GM23248 (cell line): ENCODE measurements around the gene WNK2. TPM values are rescaled to one million over a fixed set of nuclear protein-coding genes. Genes with fewer than 3 reads are reported as not detected.

ENCODE experiments used
- DNase-seq: peaks from one replicate; pipeline ENCODE4 v3.0.0-alpha.2; 2015
- H2AFZ ChIP-seq: fragments of 200-600 bp; sonication (generic); 2 replicates; pipeline ENCODE4 v1.6.1; 2016; ENCODE audit warnings: antibody characterized with exemption
- H3F3A ChIP-seq: fragments of 200-600 bp; sonication (generic); 2 replicates; pipeline ENCODE4 v1.6.1; 2016; ENCODE audit warnings: mild to moderate bottlenecking, antibody characterized with exemption, mixed run types; ENCODE audit not compliant: insufficient read depth
- H3K27ac ChIP-seq: fragments of 200-600 bp; sonication (generic); 2 replicates; pipeline ENCODE4 v1.5.1; 2016; ENCODE audit warnings: mild to moderate bottlenecking
- H3K27me3 ChIP-seq: fragments of 200-600 bp; sonication (generic); replicated peaks from 2 replicates; pipeline ENCODE4 v1.6.1; 2016; ENCODE audit warnings: mild to moderate bottlenecking; ENCODE audit not compliant: insufficient read depth
- H3K36me3 ChIP-seq: fragments of 200-600 bp; sonication (generic); 2 replicates; pipeline ENCODE4 v1.6.1; 2016; ENCODE audit warnings: low read depth, mild to moderate bottlenecking
- H3K4me1 ChIP-seq: fragments of 200-600 bp; sonication (generic); 2 replicates; pipeline ENCODE4 v1.6.1; 2016; ENCODE audit warnings: mild to moderate bottlenecking; ENCODE audit not compliant: insufficient read depth
- H3K4me2 ChIP-seq: fragments of 200-600 bp; sonication (generic); one replicate; pipeline ENCODE4 v1.6.1; 2016; ENCODE audit warnings: mild to moderate bottlenecking; ENCODE audit not compliant: unreplicated experiment
- H3K4me3 ChIP-seq: fragments of 200-600 bp; sonication (generic); 2 replicates; pipeline ENCODE4 v1.5.1; 2016; ENCODE audit warnings: mild to moderate bottlenecking
- H3K79me2 ChIP-seq: fragments of 200-600 bp; sonication (generic); 2 replicates; pipeline ENCODE4 v1.6.1; 2016; ENCODE audit warnings: mild to moderate bottlenecking; ENCODE audit not compliant: insufficient read depth
- H3K9ac ChIP-seq: fragments of 200-600 bp; sonication (generic); 2 replicates; pipeline ENCODE4 v1.6.1; 2016; ENCODE audit warnings: mild to moderate bottlenecking
- H3K9me2 ChIP-seq: fragments of 200-600 bp; sonication (generic); 2 replicates; pipeline ENCODE4 v1.6.1; 2016; ENCODE audit warnings: mixed run types, mild to moderate bottlenecking, moderate library complexity; ENCODE audit not compliant: insufficient read depth
- H3K9me3 ChIP-seq: fragments of 200-600 bp; sonication (generic); one replicate; pipeline ENCODE4 v1.6.1; 2017; ENCODE audit warnings: low read depth
- H4K20me1 ChIP-seq: fragments of 200-600 bp; sonication (generic); 2 replicates; pipeline ENCODE4 v1.6.0; 2016; ENCODE audit not compliant: insufficient read depth
- EZH2 ChIP-seq: fragments of 200-600 bp; sonication (generic); IDR thresholded peaks from 2 replicates; pipeline ENCODE4 v1.6.1; 2018; ENCODE audit warnings: antibody characterized with exemption, mild to moderate bottlenecking; ENCODE audit not compliant: insufficient read depth, poor library complexity, severe bottlenecking
- EZH2phosphoT487 ChIP-seq: fragments of 200-600 bp; sonication (generic); IDR thresholded peaks from 2 replicates; pipeline ENCODE4 v1.6.1; 2018; ENCODE audit warnings: antibody characterized with exemption, moderate library complexity, mild to moderate bottlenecking, low read depth; ENCODE audit not compliant: insufficient read depth
- WGBS, 2 experiments: methylation state at CpG; one replicate each; pipeline ENCODE4 v1.1.6; 2015 to 2017; ENCODE audit warnings: low lambda C conversion rate in 2 of 2, low coverage in 1 of 2; ENCODE audit errors: missing lambda C conversion rate in 2 of 2; 5-methylcytosine and 5-hydroxymethylcytosine counted together
- in situ Hi-C: fragments of 300-500 bp; cut with MboI; formaldehyde crosslinking; loops from 2 replicates; pipeline ENCODE4 v1.15.0; 2020
- polyA plus RNA-seq: library from polyadenylated mRNA; unstranded; fragments of >200 nt; fragmentation: Nextera tagmentation; extraction: Ambion mirVana; gene quantifications from 2 replicates; pipeline ENCODE4 v1.2.1, GENCODE V29; 2016
- total RNA-seq: library from RNA; depleted of rRNA; stranded (reverse); fragments of >200 nt; shearing (Covaris generic); gene quantifications from 2 replicates; pipeline ENCODE4 v1.2.3, GENCODE V29; 2014

WNK2 gene
- total and polyA plus RNA-seq, 2 experiments from 2014 or later, result not detected

DNA sequence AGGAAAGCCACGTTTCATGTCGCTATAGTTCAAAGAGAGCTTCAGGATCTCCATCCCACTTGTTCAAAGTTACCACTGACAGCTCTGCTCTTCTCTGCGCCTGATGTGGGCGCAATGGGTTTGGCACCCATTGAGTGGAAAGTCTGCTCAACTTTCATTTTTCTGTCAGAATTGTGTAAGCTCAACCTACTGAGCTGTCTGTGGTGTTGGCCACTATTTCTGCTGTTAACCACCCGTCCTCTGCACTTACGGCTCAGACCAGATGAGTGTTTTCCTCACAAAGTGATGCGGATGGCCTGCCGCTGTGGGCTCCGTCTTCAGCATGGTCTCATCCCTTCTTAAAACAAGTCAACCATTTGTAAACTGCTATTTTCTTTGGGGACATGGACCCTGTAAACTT is 131.2 kb downstream of the WNK2 start:
- WGBS, 2 experiments, result 85 to 91% methylated on average over 9 of the region's 9 CpGs
- no peak for TF ChIP-seq EZH2phosphoT487
- no peak for TF ChIP-seq EZH2

DNA sequence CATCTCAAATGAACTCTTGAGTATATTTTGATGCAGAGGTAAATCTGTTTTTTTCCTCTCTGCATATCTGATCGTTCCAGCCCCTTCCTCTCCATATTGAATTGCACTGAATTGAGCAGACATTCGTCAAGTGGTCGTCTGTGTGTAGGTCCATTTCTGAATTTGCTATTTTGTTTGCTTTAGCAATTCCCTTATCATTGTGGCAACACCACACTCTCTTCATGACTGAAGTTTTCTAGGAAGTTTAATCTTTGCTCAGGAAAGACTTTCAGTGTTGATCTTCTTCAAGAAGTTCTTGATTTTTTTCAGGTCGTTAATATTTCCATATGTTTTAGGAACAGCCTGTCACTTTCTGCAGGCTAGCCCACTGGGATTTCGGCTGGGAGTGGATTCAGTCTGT is 132.0 kb downstream of the WNK2 start:
- Histone ChIP-seq H3K4me2 (no peak overlapping the region), H3K9me2 (no peaks in the 10 kb centered on the region), H3K79me2 (no peaks in the 10 kb centered on the region), H3K36me3 (no peaks in the 10 kb centered on the region), H3K4me1 (no peaks in the 10 kb centered on the region), H3K9me3 (no peaks in the 10 kb centered on the region), H2AFZ (no peak overlapping the region), H4K20me1 (no peaks in the 10 kb centered on the region), H3F3A (no peaks in the 10 kb centered on the region), H3K27me3 (no peaks in the 10 kb centered on the region), H3K4me3 (no peak overlapping the region), H3K9ac (no peak overlapping the region), H3K27ac (no peak overlapping the region)
- DNase-seq, result no peak
- in situ Hi-C loops, result no loop called here
- TF ChIP-seq EZH2phosphoT487 (no peak), EZH2 (no peak)
- WGBS, 2 experiments, result 27 to 36% methylated on average over 5 of the region's 5 CpGs

More for the DNA sequence above, 131.2 kb downstream of the WNK2 start:
- H3K27me3 ChIP-seq, result no peaks in the 10 kb centered on the region; the same call in 1 of the 2 replicates
- in situ Hi-C loops, result no loop called here
- no peaks in the 10 kb centered on the region for H3K9me3 ChIP-seq
- H4K20me1 ChIP-seq, result no peaks in the 10 kb centered on the region
- H3K27ac ChIP-seq, result no peak overlapping the region
- no peak for DNase-seq
- no peak overlapping the region for H3K4me3 ChIP-seq
- no peak overlapping the region for H3K9ac ChIP-seq
- H3F3A ChIP-seq, result no peaks in the 10 kb centered on the region
- no peak overlapping the region for H2AFZ ChIP-seq
- no peaks in the 10 kb centered on the region for H3K4me1 ChIP-seq
- no peaks in the 10 kb centered on the region for H3K79me2 ChIP-seq
- H3K4me2 ChIP-seq, result no peak overlapping the region
- no peaks in the 10 kb centered on the region for H3K36me3 ChIP-seq
- H3K9me2 ChIP-seq, result no peaks in the 10 kb centered on the region

DNA sequence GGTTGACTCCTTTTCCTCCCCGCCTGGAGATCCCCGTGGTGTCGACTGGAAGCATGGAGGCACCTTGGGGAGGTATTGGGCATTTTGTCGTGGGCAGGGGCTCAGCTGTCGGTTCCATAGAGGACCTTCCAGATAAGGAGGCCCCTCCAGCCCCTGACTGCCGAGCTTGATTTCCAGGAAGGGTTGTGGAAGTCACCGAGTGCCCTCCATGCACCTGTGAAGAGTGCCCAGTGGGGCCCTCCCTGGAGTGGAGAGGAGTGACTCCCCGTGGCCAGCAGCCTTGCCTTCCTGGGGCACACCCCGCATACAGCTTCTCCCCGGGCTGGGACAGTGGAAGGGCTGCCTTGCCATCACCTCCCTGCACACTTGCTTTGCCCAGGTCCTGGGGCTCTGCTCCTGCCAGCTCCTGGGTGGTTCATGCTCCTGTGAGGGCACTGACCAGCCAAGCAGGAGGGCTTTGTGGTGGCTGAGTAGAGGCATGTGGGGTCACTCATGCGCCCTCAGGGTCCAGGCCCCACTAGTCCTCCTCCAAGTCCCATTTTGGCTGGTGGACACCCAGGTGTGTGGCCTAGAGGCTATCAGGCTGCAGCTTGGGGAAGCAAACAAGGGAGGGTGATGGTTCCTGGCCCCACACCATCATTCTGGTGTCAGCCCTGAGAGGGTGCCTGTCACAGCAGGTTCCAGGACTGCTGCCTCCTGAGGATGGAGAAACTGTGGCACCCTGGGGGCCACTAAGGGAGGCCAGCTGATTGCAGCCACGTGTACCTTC is 133.0 kb downstream of the WNK2 start:
- 65 to 70% methylated on average over 12 of the region's 12 CpGs for WGBS, 2 experiments
- no peaks in the 10 kb centered on the region for H3K9me2 ChIP-seq
- in situ Hi-C loops, result no loop called here
- H3K4me1 ChIP-seq, result no peaks in the 10 kb centered on the region
- H3K36me3 ChIP-seq, result no peaks in the 10 kb centered on the region
- H3K4me3 ChIP-seq, result no peak overlapping the region
- no peak overlapping the region for H3K27ac ChIP-seq
- no peaks in the 10 kb centered on the region for H4K20me1 ChIP-seq
- H3K9me3 ChIP-seq, result no peaks in the 10 kb centered on the region
- H3F3A ChIP-seq, result no peaks in the 10 kb centered on the region
- H3K9ac ChIP-seq, result no peak overlapping the region
- H2AFZ ChIP-seq, result no peak overlapping the region
- no peak for DNase-seq
- H3K4me2 ChIP-seq, result no peak overlapping the region
- H3K27me3 ChIP-seq, result no peaks in the 10 kb centered on the region
- H3K79me2 ChIP-seq, result no peaks in the 10 kb centered on the region
- TF ChIP-seq EZH2 (no peak), EZH2phosphoT487 (no peak)

DNA sequence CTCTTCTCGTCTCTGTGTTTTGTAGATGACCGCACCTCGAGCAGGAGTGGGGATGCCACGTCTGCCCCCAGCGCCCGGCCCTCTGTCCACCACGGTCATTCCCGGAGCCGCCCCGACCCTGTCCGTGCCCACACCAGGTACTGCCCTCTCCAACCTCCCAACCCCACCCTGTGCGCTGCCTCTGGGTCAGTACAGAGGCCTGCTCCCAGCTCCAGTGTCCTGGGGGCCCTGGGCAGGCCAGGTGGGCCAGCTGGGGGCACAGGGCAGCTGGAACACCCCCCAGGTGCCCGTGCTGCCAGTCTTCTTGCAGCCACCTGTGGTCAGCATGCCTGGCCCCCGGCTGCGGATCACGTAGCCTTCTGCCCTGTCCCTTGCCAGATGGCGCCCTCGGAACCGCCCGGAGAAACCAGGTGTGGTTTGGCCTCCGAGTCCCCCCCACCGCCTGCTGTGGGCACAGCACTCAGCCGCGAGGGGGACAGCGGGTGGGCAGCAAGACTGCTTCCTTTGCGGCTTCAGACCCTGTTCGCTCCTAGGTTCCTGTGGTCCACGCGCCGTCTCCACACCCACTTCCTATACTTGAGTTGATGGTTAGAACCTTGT is 133.7 kb downstream of the WNK2 start:
- H2AFZ ChIP-seq, result no peak overlapping the region
- H4K20me1 ChIP-seq, result no peaks in the 10 kb centered on the region
- no peak overlapping the region for H3K4me2 ChIP-seq
- in situ Hi-C loops, result no loop called here
- H3F3A ChIP-seq, result no peaks in the 10 kb centered on the region
- WGBS, 2 experiments, result 78% methylated on average over 26 to 30 of the region's 30 CpGs
- DNase-seq, result no peak
- H3K4me3 ChIP-seq, result no peak overlapping the region
- no peak overlapping the region for H3K27ac ChIP-seq
- H3K36me3 ChIP-seq, result no peaks in the 10 kb centered on the region
- TF ChIP-seq EZH2, result no peak
- H3K9me2 ChIP-seq, result no peaks in the 10 kb centered on the region
- no peaks in the 10 kb centered on the region for H3K27me3 ChIP-seq
- H3K79me2 ChIP-seq, result no peaks in the 10 kb centered on the region
- no peak overlapping the region for H3K9ac ChIP-seq
- no peaks in the 10 kb centered on the region for H3K9me3 ChIP-seq
- no peaks in the 10 kb centered on the region for H3K4me1 ChIP-seq
